Keratinocyte (primary cell): ENCODE measurements around the gene CCDC102A. TPM values are rescaled to one million over a fixed set of nuclear protein-coding genes. Genes with fewer than 3 reads are reported as not detected.

Source experiments
- DNase-seq: peaks from one replicate; pipeline ENCODE4 v3.0.0-alpha.2; 2011; ENCODE audit warnings: low read depth, missing footprints, low spot score
- FAIRE-seq: peaks from 2 replicates; lab custom pipeline; 2011; peaks lifted over from hg19 to GRCh38; lab: Jason Lieb, UNC
- H2AFZ ChIP-seq: 2 replicates; pipeline ENCODE4 v1.6.0; 2012; ENCODE audit warnings: low read length, control low read depth, inconsistent platforms; ENCODE audit not compliant: control insufficient read depth
- H3K27ac ChIP-seq: 2 replicates; pipeline ENCODE4 v1.5.1; 2011; ENCODE audit warnings: low read length; ENCODE audit not compliant: control insufficient read depth, insufficient read depth
- H3K27me3 ChIP-seq: 3 replicates; pipeline ENCODE4 v1.6.0; 2011; ENCODE audit warnings: low read length; ENCODE audit not compliant: control insufficient read depth, insufficient read depth; ENCODE audit errors: extremely low read depth
- H3K36me3 ChIP-seq, 2 experiments: 2 replicates in 1 of 2; 3 replicates in 1 of 2; pipeline ENCODE4 v1.5.1; 2011; ENCODE audit warnings: low read length in 2 of 2, mild to moderate bottlenecking in 1 of 2; ENCODE audit not compliant: control insufficient read depth in 2 of 2, insufficient read depth in 2 of 2; ENCODE audit errors: extremely low read depth in 1 of 2
- H3K4me1 ChIP-seq: 3 replicates; pipeline ENCODE4 v1.5.1; 2011; ENCODE audit warnings: low read length; ENCODE audit not compliant: control insufficient read depth, insufficient read depth; ENCODE audit errors: extremely low read depth
- H3K4me2 ChIP-seq: 3 replicates; pipeline ENCODE4 v1.6.0; 2011; ENCODE audit warnings: low read depth, low read length; ENCODE audit not compliant: control insufficient read depth, insufficient read depth; ENCODE audit errors: extremely low read depth
- H3K4me3 ChIP-seq, 3 experiments: fragments of 200-600 bp in 1 of 3; sonication (generic) in 1 of 3; 2 replicates in 2 of 3; 3 replicates in 1 of 3; pipeline ENCODE4 v1.5.1; 2011 to 2016; ENCODE audit warnings: low read length in 3 of 3, mild to moderate bottlenecking in 3 of 3, control low read depth in 2 of 3, inconsistent platforms in 1 of 3, low read depth in 1 of 3, mixed read lengths in 1 of 3, mixed run types in 1 of 3, moderate library complexity in 1 of 3; ENCODE audit not compliant: control insufficient read depth in 2 of 3, insufficient read depth in 2 of 3; ENCODE audit errors: extremely low read depth in 1 of 3
- H3K79me2 ChIP-seq: 2 replicates; pipeline ENCODE4 v1.6.0; 2012; ENCODE audit warnings: low read length; ENCODE audit not compliant: control insufficient read depth, insufficient read depth
- H3K9ac ChIP-seq: 3 replicates; pipeline ENCODE4 v1.6.0; 2011; ENCODE audit warnings: low read length; ENCODE audit not compliant: control insufficient read depth, insufficient read depth; ENCODE audit errors: extremely low read depth
- H3K9me1 ChIP-seq: 3 replicates; pipeline ENCODE4 v1.6.0; 2011; ENCODE audit warnings: low read length; ENCODE audit not compliant: control insufficient read depth, insufficient read depth; ENCODE audit errors: extremely low read depth
- H3K9me3 ChIP-seq: 2 replicates; pipeline ENCODE4 v1.5.1; 2012; ENCODE audit warnings: low read depth, low read length; ENCODE audit not compliant: control insufficient read depth
- H4K20me1 ChIP-seq: 3 replicates; pipeline ENCODE4 v1.6.0; 2011; ENCODE audit warnings: low read length; ENCODE audit not compliant: control insufficient read depth, insufficient read depth; ENCODE audit errors: extremely low read depth
- CTCF ChIP-seq, 3 experiments: IDR thresholded peaks in 1 of 3; conservative IDR thresholded peaks in 1 of 3; optimal IDR thresholded peaks in 1 of 3; 2 replicates in 2 of 3; 3 replicates in 1 of 3; pipeline versions ENCODE3 to v1.5.1; 2011; ENCODE audit warnings: low read length in 3 of 3, mild to moderate bottlenecking in 3 of 3, moderate library complexity in 2 of 3, control low read depth in 1 of 3, inconsistent platforms in 1 of 3; ENCODE audit not compliant: insufficient read depth in 2 of 3; ENCODE audit errors: extremely low read depth in 1 of 3
- EZH2 ChIP-seq: IDR thresholded peaks from one replicate; pipeline ENCODE4 v1.6.1; 2012; ENCODE audit warnings: inconsistent platforms, mild to moderate bottlenecking, low read length, moderate library complexity
- dilution Hi-C: fragments of 300-500 bp; cut with MboI; formaldehyde crosslinking; loops from one replicate; pipeline ENCODE4 v1.7.0; 2020; ENCODE audit warnings: low sequenced_read_pairs; ENCODE audit not compliant: extremely low pct_ligation_motif_present
- polyA plus RNA-seq, 5 experiments: library from polyadenylated mRNA; depleted of rRNA in 3 of 5; stranded (reverse) in 3 of 5; stranded (forward) in 1 of 5; unstranded in 1 of 5; fragments of >200 nt; gene quantifications; 1 replicate in 1 of 5; 2 replicates in 3 of 5; 3 replicates in 1 of 5; pipeline versions ENCODE4 v1.2.1 to v1.2.3, GENCODE V29; 2011 to 2012; ENCODE audit warnings: missing spikeins in 2 of 5, low read depth in 1 of 5, low replicate concordance in 1 of 5

Gene CCDC102A
- polyA plus RNA-seq, 1 donor (not counting 4 experiments of a cell fraction or from before 2014, with no cell fraction given), result 2.2 TPM

GRCh38 chr16:57541754-57542435 lies 5.5 kb upstream of the CCDC102A start:
- DNase-seq (no peak), FAIRE-seq (no peak)
- dilution Hi-C loops, result no loop called here
- Histone ChIP-seq H3K4me1 (peaks cover 15% of the 10 kb centered on the region), H3K36me3 (no peaks in the 10 kb centered on the region), H3K9me1 (peaks cover 3% of the 10 kb centered on the region), H3K9me3 (no peaks in the 10 kb centered on the region), H3K27ac (no peak overlapping the region), H2AFZ (peak overlapping the region; percentile 17), H3K4me3 (no peak overlapping the region), H4K20me1 (no peaks in the 10 kb centered on the region), H3K4me2 (peak overlapping the region; percentile 47), H3K9ac (no peak overlapping the region), H3K79me2 (no peaks in the 10 kb centered on the region), H3K27me3 (no peaks in the 10 kb centered on the region)
- TF ChIP-seq EZH2 (no peak), CTCF (optimal IDR thresholded peaks at IDR 0.05 in 1 of 3, IDR thresholded peaks at IDR 0.05 in 1 of 3, conservative IDR thresholded peaks at IDR 0.05 in 1 of 3; ENCODE audit: extremely low read depth in 1 of 3, insufficient read depth in 2 of 3, low read length in 3 of 3) (no peak)

- H3K9me3 ChIP-seq, result no peaks in the 10 kb centered on the region
Observed at GRCh38 chr16:57540906-57541753, 4.8 kb upstream of the CCDC102A start.

More at GRCh38 chr16:57540906-57541753, 4.8 kb upstream of the CCDC102A start:
- Histone ChIP-seq H3K4me3 (no peak overlapping the region), H3K9me1 (peaks cover 3% of the 10 kb centered on the region), H3K79me2 (no peaks in the 10 kb centered on the region), H3K36me3 (no peaks in the 10 kb centered on the region), H3K4me2 (peak overlapping the region; percentile 47), H2AFZ (peak overlapping the region; percentile 17), H3K27me3 (no peaks in the 10 kb centered on the region), H4K20me1 (no peaks in the 10 kb centered on the region), H3K9ac (no peak overlapping the region), H3K27ac (no peak overlapping the region), H3K4me1 (peaks cover 15% of the 10 kb centered on the region)
- FAIRE-seq (peak; percentile 79), DNase-seq (peak; percentile 40)
- dilution Hi-C loops, result no loop called here
- TF ChIP-seq CTCF (optimal IDR thresholded peaks at IDR 0.05 in 1 of 3, IDR thresholded peaks at IDR 0.05 in 1 of 3, conservative IDR thresholded peaks at IDR 0.05 in 1 of 3; ENCODE audit: extremely low read depth in 1 of 3, insufficient read depth in 2 of 3, low read length in 3 of 3), result no peak
- TF ChIP-seq EZH2, result no peak
